ENCODE measurements around the gene AUNIP.
A peak's percentile ranks its signal among the peaks of the same experiment; 100 is the strongest.

Gene AUNIP

DNA sequence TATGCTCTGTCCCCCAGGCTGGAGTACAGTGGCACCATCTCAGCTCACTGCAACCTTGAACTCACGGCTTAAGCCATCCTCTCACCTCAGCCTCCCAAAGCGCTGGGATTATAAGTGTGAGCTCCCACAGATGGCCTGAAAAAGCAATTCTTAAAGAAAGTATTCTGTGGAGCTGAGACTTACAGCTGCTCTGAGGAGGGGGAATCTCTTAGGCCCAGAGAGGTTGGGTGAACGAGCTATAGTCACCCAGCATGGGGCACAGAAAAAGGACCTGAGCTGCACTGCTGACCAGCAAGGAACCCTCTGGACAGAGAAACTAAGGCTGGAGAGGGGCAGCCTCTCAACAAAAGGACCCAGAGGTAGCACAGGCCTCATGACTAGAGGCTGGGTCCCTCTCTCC, 15.0 kb upstream of the AUNIP start:
- no peaks in the 10 kb centered on the region for H4K20me1 ChIP-seq (ENCODE audit: insufficient read depth, low read length)
- H3K9me2 ChIP-seq (replicated peaks; ENCODE audit: insufficient read depth, low read length) = no peaks in the 10 kb centered on the region
- TF ChIP-seq EZH2 (optimal IDR thresholded peaks at IDR 0.05; ENCODE audit: low read depth, low read length) = no peak
- no peak for TF ChIP-seq EZH2phosphoT487 (IDR thresholded peaks at IDR 0.05; ENCODE audit: low read length)
- no peak for TF ChIP-seq CTCF (IDR thresholded peaks at IDR 0.05; ENCODE audit: low read length)
- H3K27me3 ChIP-seq (replicated peaks; ENCODE audit: insufficient read depth, low read length) = peaks cover 9% of the 10 kb centered on the region; the same call in 1 of the 2 replicates
- no peaks in the 10 kb centered on the region for H3K36me3 ChIP-seq (replicated peaks; ENCODE audit: insufficient read depth, low read length)
- H3K4me2 ChIP-seq (ENCODE audit: low read depth, low read length) = no peak overlapping the region
- no peaks in the 10 kb centered on the region for H3K9me3 ChIP-seq (replicated peaks; ENCODE audit: insufficient read depth, low read length)
- no peak overlapping the region for H3K9ac ChIP-seq (ENCODE audit: low read length)
- H3K27ac ChIP-seq (ENCODE audit: low read length) = no peak overlapping the region
- DNase-seq = no peak
- peaks cover 6% of the 10 kb centered on the region; the same call in 1 of the 2 replicates for H3K4me1 ChIP-seq (ENCODE audit: low read length)
- no peaks in the 10 kb centered on the region for H3F3A ChIP-seq (ENCODE audit: insufficient read depth, low read length)
- H3K79me2 ChIP-seq (ENCODE audit: low read length) = no peaks in the 10 kb centered on the region
- H2AFZ ChIP-seq (ENCODE audit: low read length) = no peak overlapping the region
- H3K4me3 ChIP-seq (ENCODE audit: low read length) = no peak overlapping the region

DNA sequence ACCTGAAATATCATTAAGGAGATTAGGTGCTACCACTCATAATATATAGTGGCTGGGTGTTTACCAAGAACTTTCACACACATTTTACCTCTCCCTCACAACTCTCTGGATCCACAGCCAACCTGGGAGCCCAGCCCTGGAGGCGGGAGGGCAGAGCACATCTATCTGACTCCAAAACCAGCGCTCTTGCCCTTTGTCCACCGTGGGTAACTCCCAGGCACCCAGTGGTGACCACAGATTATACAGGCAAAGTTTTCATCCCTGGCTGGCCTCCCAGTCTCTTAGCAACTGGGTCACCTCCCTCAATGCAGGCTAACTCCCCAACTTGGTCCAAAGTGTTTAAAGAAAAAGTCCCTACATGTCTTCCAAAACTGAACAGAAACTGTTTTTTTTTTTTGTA, 13.9 kb upstream of the AUNIP start:
- TF ChIP-seq EZH2phosphoT487 (IDR thresholded peaks at IDR 0.05; ENCODE audit: low read length) (no peak), CTCF (IDR thresholded peaks at IDR 0.05; ENCODE audit: low read length) (no peak), EZH2 (optimal IDR thresholded peaks at IDR 0.05; ENCODE audit: low read depth, low read length) (no peak)
- no peaks in the 10 kb centered on the region for H3K9me3 ChIP-seq (replicated peaks; ENCODE audit: insufficient read depth, low read length)
- no peak overlapping the region for H3K4me3 ChIP-seq (ENCODE audit: low read length)
- H3K9ac ChIP-seq (ENCODE audit: low read length) = no peak overlapping the region
- no peaks in the 10 kb centered on the region for H3K9me2 ChIP-seq (replicated peaks; ENCODE audit: insufficient read depth, low read length)
- no peaks in the 10 kb centered on the region for H3K79me2 ChIP-seq (ENCODE audit: low read length)
- H3K4me2 ChIP-seq (ENCODE audit: low read depth, low read length) = no peak overlapping the region
- peaks cover 6% of the 10 kb centered on the region; the same call in 1 of the 2 replicates for H3K4me1 ChIP-seq (ENCODE audit: low read length)
- no peaks in the 10 kb centered on the region for H4K20me1 ChIP-seq (ENCODE audit: insufficient read depth, low read length)
- H3K36me3 ChIP-seq (replicated peaks; ENCODE audit: insufficient read depth, low read length) = no peaks in the 10 kb centered on the region
- no peak overlapping the region for H2AFZ ChIP-seq (ENCODE audit: low read length)
- no peak for DNase-seq
- H3K27ac ChIP-seq (ENCODE audit: low read length) = no peak overlapping the region
- H3F3A ChIP-seq (ENCODE audit: insufficient read depth, low read length) = no peaks in the 10 kb centered on the region
- peaks cover 9% of the 10 kb centered on the region; the same call in 1 of the 2 replicates for H3K27me3 ChIP-seq (replicated peaks; ENCODE audit: insufficient read depth, low read length)

DNA sequence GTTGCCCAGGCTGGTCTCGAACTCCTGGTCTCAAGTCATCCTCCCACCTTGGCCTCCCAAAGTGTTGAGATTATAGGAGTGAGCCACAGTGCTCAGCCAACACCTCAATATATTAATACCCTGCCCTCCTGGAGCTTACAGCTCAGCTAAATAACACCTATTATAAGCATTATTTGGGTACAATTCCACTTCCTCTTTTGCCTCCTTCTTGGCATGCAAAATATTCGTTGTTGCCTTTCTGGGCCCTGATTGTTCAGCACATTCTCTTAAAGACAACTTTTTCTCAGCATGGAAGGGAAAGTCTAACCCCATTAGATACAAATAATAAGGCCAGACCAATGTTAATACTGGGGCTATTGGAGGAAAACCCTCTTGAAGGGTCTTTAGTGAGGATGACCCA, 13.5 kb upstream of the AUNIP start:
- H2AFZ ChIP-seq (ENCODE audit: low read length) = no peak overlapping the region
- H3K36me3 ChIP-seq (replicated peaks; ENCODE audit: insufficient read depth, low read length) = no peaks in the 10 kb centered on the region
- H3K27me3 ChIP-seq (replicated peaks; ENCODE audit: insufficient read depth, low read length) = peaks cover 9% of the 10 kb centered on the region; the same call in 1 of the 2 replicates
- no peaks in the 10 kb centered on the region for H3K9me3 ChIP-seq (replicated peaks; ENCODE audit: insufficient read depth, low read length)
- no peaks in the 10 kb centered on the region for H3K9me2 ChIP-seq (replicated peaks; ENCODE audit: insufficient read depth, low read length)
- TF ChIP-seq EZH2 (optimal IDR thresholded peaks at IDR 0.05; ENCODE audit: low read depth, low read length) = no peak
- no peak for TF ChIP-seq CTCF (IDR thresholded peaks at IDR 0.05; ENCODE audit: low read length)
- TF ChIP-seq EZH2phosphoT487 (IDR thresholded peaks at IDR 0.05; ENCODE audit: low read length) = no peak
- H4K20me1 ChIP-seq (ENCODE audit: insufficient read depth, low read length) = no peaks in the 10 kb centered on the region
- DNase-seq = peak; percentile 14
- H3K9ac ChIP-seq (ENCODE audit: low read length) = no peak overlapping the region
- H3K79me2 ChIP-seq (ENCODE audit: low read length) = no peaks in the 10 kb centered on the region
- no peaks in the 10 kb centered on the region for H3F3A ChIP-seq (ENCODE audit: insufficient read depth, low read length)
- no peak overlapping the region for H3K4me3 ChIP-seq (ENCODE audit: low read length)
- no peak overlapping the region for H3K4me2 ChIP-seq (ENCODE audit: low read depth, low read length)
- no peak overlapping the region for H3K27ac ChIP-seq (ENCODE audit: low read length)
- peaks cover 6% of the 10 kb centered on the region; the same call in 1 of the 2 replicates for H3K4me1 ChIP-seq (ENCODE audit: low read length)
